GM06990 (cell line): ENCODE data around the gene MSH5.

ENCODE experiments used
- DNase-seq: peaks from one replicate; pipeline ENCODE4 v3.0.0-alpha.2; 2011; ENCODE audit not compliant: insufficient read length; ENCODE audit errors: extremely low read depth
- H3K27me3 ChIP-seq: replicated peaks from 2 replicates; pipeline ENCODE4 v1.6.0; 2011; ENCODE audit warnings: low read length; ENCODE audit not compliant: control insufficient read depth, insufficient read depth
- H3K36me3 ChIP-seq: 2 replicates; pipeline ENCODE4 v1.5.1; 2011; ENCODE audit warnings: low read length; ENCODE audit not compliant: control insufficient read depth, insufficient read depth
- H3K4me3 ChIP-seq: replicated peaks from 2 replicates; pipeline ENCODE4 v1.5.1; 2011; ENCODE audit warnings: low read depth, mild to moderate bottlenecking, control low read depth, low read length
- TF ChIP-seq, protein P1 (sequence below): IDR thresholded peaks from 2 replicates; pipeline ENCODE4 v1.5.1; 2011; ENCODE audit warnings: low read length, control low read depth, mild to moderate bottlenecking, inconsistent platforms; ENCODE audit not compliant: insufficient read depth, poor library complexity, severe bottlenecking

Gene MSH5

GRCh38 chr6:31713991-31714684 is 25.7 kb upstream of the MSH5 start:
- no peak for DNase-seq
- Histone ChIP-seq H3K4me3 (no peak overlapping the region), H3K36me3 (no peaks in the 10 kb centered on the region), H3K27me3 (no peaks in the 10 kb centered on the region; the same call in 1 of the 2 replicates)
- TF ChIP-seq, protein P1, sequence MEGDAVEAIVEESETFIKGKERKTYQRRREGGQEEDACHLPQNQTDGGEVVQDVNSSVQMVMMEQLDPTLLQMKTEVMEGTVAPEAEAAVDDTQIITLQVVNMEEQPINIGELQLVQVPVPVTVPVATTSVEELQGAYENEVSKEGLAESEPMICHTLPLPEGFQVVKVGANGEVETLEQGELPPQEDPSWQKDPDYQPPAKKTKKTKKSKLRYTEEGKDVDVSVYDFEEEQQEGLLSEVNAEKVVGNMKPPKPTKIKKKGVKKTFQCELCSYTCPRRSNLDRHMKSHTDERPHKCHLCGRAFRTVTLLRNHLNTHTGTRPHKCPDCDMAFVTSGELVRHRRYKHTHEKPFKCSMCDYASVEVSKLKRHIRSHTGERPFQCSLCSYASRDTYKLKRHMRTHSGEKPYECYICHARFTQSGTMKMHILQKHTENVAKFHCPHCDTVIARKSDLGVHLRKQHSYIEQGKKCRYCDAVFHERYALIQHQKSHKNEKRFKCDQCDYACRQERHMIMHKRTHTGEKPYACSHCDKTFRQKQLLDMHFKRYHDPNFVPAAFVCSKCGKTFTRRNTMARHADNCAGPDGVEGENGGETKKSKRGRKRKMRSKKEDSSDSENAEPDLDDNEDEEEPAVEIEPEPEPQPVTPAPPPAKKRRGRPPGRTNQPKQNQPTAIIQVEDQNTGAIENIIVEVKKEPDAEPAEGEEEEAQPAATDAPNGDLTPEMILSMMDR: no peak

- TF ChIP-seq, protein P1: no peak
- Histone ChIP-seq H3K4me3 (no peak within 1 kb of the TSS), H3K36me3 (no peaks in the 10 kb centered on the region), H3K27me3 (no peaks in the 10 kb centered on the region; the same call in 1 of the 2 replicates)
- no peak for DNase-seq
Observed at GRCh38 chr6:31715022-31715958, 24.5 kb upstream of the MSH5 start, which contains the start of gene LY6G6D. Gene LY6G6D, plus strand, starts transcription at chr6:31715348. Its CDS starts 8 bp downstream, at chr6:31715356.

- H3K4me3 ChIP-seq: no peak overlapping the region
- no peaks in the 10 kb centered on the region for H3K36me3 ChIP-seq
- no peak for DNase-seq
- TF ChIP-seq, protein P1: no peak
- H3K27me3 ChIP-seq: no peaks in the 10 kb centered on the region; the same call in 1 of the 2 replicates
Observed at GRCh38 chr6:31717499-31718222, 22.1 kb upstream of the MSH5 start.

- DNase-seq: no peak
- no peak overlapping the region for H3K4me3 ChIP-seq
- no peaks in the 10 kb centered on the region; the same call in 1 of the 2 replicates for H3K27me3 ChIP-seq
- TF ChIP-seq, protein P1: no peak
- H3K36me3 ChIP-seq: no peaks in the 10 kb centered on the region
Observed at GRCh38 chr6:31718265-31718664, 21.5 kb upstream of the MSH5 start.

DNA sequence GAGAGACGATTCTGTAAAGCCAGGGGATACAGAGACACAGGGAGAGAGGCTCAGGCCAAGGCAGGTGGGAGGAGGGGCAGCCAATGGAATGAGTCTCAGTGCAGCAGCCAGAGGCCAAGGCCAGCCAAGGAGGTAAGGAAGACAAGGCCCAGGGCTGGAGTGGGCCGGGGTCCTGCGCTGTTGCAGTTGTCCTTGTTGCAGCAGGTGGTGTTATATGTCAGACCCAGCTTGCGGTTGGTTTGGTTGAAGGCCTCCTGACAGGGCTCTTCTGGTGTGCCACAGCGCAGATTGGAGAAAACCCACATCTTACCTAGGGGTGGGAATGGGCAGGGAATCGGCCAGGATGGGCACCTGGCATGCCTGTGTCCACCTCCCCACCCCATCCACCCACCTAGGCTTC is 20.8 kb upstream of the MSH5 start:
- TF ChIP-seq, protein P1: no peak
- no peak overlapping the region for H3K4me3 ChIP-seq
- H3K36me3 ChIP-seq: no peaks in the 10 kb centered on the region
- no peaks in the 10 kb centered on the region; the same call in 1 of the 2 replicates for H3K27me3 ChIP-seq
- no peak for DNase-seq
